SW 1271 (cell line): ENCODE results near the gene RAB20.

ENCODE experiments used
- DNase-seq, 2 experiments: peaks; one replicate each; lab custom pipeline; 2025; lab: John Stamatoyannopoulos, UW

Gene RAB20

DNA sequence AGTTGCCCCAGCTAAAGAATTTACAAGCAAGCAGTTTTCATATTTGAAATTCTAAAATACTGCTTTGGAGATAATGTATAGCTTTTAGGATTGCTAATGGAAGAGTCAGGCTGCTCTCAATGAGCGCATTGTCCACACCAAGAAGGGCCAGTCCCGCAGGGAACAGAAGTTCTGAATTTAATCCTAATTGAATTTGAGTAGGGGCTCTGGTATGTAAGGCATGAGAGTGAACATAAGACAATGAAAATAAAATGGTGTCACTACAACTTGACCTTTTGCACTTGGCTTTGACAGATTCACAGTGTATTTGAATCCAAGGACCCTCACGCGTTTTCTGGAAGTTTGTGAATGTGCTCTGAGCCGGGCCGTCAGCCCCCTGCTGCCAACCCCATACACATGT, 32.6 kb downstream of the RAB20 start:
- no peak for DNase-seq

- DNase-seq: no peak
Measured at GRCh38 chr13:110528371-110528770, 33.2 kb downstream of the RAB20 start.

DNA sequence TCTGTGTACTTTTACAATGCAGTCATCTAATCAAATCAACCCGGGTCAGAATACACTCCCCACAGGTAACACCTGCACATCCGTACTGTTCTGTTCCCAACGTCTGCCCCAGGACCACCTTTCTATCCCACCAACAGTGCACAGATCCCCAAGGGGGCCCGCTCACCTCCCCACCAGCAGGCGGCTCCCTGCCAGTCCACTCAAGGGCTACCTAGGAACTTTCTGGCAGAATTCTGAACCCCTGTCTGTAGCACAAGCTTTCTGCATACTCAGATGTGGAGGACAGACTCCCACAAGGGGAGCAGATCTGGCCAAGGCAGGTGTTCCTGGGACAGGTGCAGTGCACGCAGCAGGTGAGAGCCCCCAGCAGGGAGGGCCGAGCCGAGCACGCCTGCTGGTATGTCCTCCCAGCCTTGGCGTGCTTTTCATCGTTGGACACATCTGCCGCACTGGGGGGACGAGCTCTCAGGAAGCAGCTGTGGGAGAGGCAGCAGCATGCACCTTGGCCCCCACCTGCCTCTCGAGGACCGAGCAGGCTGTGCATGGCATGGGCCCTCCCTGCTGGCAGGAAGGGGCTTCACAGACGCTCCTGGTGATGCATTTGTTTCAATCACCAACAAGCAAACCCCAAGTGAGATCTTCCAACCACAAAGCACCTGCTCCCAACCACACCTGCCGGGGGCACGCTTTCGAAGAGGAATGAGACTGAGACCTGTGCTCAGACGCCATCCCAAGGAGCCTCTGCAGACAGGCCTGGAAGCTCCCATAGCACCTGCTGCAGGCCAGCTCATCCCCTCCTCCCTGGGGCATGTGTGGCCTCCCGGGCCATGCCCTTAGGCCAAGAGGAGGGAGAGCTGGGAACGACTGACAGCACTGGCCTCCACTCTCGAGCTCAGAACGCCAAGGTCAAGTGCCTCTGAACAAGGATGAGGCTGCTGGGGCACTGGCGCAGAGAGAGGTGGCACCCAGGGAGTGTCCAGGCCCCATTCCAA, 35.9 kb downstream of the RAB20 start:
- DNase-seq: no peak

GRCh38 chr13:110524541-110525257, 36.8 kb downstream of the RAB20 start:
- DNase-seq: no peak

- no peak for DNase-seq
Measured at GRCh38 chr13:110523838-110524540, 37.5 kb downstream of the RAB20 start.

DNA sequence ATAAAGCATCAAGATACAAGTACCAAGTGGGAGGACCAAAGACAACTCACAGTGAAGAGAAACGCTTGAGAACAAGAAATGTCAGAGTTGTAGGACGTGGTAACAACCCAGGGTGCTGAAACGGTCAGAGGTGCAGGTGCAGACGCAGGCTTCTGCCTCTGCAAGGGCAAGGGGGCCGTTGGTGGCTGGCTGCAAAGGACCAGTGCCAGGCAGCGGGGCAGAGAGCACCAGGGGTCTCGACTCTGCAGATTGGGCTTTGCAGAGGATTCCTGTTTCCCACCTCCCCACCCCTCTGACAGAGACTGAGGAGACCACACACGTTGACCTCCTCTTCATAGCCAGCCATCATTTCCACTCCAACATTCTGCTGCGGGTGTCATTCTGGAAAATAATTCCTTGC, 38.3 kb downstream of the RAB20 start:
- DNase-seq: no peak

GRCh38 chr13:110522721-110523120, 38.8 kb downstream of the RAB20 start:
- DNase-seq: no peak

DNA sequence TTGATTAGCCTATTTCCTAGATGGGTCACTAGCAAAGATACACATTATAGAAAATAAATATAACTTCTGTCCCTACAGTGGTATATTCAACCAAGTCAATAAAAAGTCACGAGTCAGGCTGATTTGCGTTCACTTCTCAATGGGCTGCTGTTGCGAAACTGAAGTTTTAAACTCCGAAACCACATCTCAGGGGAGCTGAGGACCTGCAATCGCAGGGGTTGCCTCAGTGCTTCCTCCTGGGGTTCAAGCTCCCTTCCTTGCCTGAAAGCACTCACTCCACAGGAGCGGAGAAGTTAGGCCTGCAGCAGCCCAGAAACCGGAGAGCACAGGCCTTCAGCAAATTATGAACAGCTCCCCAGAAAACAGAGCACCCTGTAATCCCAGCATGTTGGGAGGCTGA, 39.6 kb downstream of the RAB20 start:
- no peak for DNase-seq

- no peak for DNase-seq
Measured at GRCh38 chr13:110521296-110521680, 40.2 kb downstream of the RAB20 start.

DNA sequence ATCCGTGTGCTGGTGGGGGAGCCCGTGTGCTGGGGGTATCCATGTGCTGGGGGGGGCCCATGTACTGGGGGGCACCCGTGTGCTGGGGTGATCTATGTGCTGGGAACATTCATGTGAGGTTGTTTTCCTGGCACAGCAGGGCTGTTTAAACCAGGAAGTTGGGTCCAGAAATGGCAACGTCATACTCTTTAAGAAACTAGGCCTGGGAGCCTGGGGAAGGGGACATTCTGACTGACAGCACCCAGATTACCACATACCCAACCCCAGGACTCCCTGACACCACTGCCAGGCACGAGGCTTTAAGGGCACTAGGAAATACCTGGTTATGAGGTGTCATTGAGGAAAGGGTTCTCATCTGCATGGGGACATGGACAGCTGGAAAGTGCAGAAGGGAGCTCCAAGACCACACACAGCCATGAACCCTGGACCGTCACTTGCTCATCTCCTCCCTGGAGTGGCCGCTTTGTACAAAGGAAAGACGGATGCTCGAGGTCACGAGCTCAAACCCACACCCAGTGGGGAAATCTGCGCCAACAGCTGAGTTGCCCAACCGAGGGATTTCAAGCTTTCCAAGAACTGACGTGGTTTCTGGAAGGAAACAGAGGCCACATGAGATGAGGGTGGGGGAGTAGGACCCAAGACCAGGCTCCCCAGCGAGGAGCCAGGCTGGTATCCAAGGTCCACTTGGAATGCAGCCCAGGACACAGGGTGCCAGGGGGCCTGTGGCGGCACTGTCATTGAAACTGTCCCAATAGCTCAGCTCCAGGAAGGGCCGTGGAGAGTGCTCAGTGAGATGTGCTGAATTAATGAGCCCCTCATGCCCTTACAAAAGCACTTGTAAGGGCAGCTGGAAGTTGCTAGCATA, 40.9 kb downstream of the RAB20 start:
- DNase-seq: no peak

DNA sequence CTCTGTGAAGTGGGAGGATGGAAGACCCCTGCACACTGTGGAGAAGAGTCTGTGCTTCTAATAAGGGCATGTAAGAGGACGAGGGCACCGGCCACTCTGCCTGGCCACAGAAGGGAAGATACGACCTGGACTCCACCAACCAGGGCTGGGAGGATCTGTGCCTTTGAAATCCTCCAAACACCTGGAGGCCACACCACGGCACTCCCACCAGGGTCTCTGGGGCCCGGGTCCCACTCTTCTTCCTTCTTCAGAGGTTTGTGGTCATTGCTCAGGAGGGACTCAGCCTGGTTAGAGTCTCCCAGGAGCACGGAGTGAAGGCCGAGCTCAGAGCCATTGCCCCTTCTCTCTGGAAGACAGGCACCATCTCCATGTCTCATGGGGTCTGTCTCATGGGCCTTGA, 42.0 kb downstream of the RAB20 start:
- DNase-seq: no peak

GRCh38 chr13:110519046-110519445, 42.5 kb downstream of the RAB20 start:
- no peak for DNase-seq

DNA sequence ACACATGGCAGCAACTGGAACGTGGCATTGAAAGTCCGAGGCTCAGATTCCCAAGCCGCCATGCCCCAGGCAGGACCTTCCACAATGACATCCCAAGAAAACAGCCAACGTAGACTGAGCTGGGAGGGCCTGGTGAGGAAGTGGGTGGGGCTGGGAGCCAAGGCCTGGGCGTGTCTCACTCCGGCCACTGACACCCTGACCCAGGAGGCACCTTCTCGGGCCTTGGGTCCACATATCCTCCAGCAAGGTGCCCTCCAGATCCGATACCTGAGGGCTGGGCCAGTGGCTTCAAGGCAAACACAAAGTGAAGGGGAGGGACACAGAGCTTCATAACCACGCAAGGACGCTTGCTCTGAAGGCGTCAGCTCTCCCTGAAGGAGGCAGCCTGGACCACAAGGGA, 43.0 kb downstream of the RAB20 start:
- no peak for DNase-seq

GRCh38 chr13:110518226-110518525, 43.3 kb downstream of the RAB20 start:
- DNase-seq: no peak

- DNase-seq: no peak
Measured at GRCh38 chr13:110517505-110518225, 43.9 kb downstream of the RAB20 start.

GRCh38 chr13:110516500-110516899, 45.0 kb downstream of the RAB20 start:
- DNase-seq: no peak

DNA sequence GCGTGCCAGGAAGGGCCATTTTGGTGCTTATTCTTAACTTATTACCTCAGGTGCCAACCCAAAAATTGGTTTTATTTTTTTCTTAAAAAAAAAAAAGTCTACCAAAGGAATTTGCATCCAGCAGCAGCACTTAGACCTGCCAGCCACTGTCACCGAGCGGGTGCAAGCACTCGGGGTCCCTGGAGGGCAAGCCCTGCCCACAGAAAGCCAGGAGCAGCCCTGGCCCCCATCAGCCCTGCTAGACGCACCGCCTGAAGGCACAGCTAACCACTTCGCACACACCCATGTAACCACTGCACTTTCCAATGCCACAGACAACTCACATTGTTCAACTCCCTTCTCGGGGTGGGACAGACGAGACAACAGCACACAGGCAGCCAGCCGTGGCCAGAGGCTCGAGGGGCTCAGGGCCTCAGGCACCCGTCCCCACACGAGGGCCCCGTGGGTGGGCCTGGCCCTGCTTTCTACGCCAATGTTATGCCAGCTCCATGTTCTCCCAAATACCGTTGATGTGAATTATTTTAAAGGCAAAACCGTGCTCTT, 49.3 kb downstream of the RAB20 start:
- no peak for DNase-seq

GRCh38 chr13:110511509-110512181, 49.9 kb downstream of the RAB20 start:
- no peak for DNase-seq

DNA sequence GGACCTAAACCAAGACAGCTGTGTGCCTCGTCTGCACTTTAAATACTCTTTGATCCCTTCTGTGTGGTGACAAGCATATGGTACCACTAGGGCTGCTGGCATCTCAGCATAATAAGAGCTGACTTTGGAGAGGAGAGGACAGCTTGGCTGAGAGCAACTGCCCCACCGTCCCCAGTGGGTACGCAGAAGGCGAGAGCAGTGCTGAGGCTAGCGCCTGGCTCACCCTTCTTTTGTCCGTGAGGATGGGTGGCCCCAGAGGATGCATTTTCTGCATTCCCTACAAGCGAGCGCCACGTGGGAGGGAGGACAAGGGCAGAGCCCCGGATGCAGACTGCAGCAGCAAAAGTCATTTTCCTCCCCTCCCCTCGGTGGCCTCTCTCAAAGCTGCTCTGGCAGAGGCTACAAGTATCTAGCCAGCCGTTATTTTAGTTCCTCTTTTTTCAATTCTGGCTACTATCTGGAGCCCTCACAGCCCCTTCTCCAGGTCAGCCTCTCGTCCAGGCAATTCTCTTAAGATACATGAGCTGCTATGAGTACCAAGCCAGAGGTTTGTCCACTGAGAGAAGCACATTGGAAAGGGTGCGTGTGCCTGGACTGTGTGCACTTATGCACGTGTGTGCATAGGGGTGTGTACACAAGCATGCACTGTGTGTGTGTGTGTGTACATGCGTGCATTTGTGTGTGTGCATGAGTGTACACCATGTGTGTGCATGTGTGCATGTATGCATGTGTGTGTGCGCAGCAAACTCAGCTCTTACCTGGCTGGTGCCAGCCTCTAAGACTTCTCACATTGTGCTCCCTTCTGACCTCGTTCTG, 51.3 kb downstream of the RAB20 start:
- no peak for DNase-seq
